GM12878 (cell line): ENCODE results near the gene SERPINB5.

Experiments
- DPF2 ChIP-seq: fragments of 450-650 bp; IDR thresholded peaks from 2 replicates; pipeline ENCODE4 v1.6.1; 2017; ENCODE audit warnings: mild to moderate bottlenecking
- EP300 ChIP-seq, 2 experiments: fragments of 150-350 bp in 1 of 2; IDR thresholded peaks; 2 replicates each; pipeline ENCODE4 v1.6.1; 2011 to 2012; ENCODE audit warnings: low read depth in 2 of 2, low read length in 2 of 2, borderline replicate concordance in 1 of 2, improper control_type of control experiment in 1 of 2, inconsistent platforms in 1 of 2; ENCODE audit not compliant: control insufficient read depth in 1 of 2
- ESRRA ChIP-seq: IDR thresholded peaks from 2 replicates; pipeline ENCODE4 v1.6.1; 2012; ENCODE audit warnings: mild to moderate bottlenecking, low read length, improper control_type of control experiment
- FOXM1 ChIP-seq: IDR thresholded peaks from 2 replicates; pipeline ENCODE4 v1.6.1; 2012; ENCODE audit warnings: low read depth, mild to moderate bottlenecking, inconsistent platforms, low read length, moderate library complexity
- NFYB ChIP-seq: IDR thresholded peaks from 2 replicates; pipeline ENCODE4 v1.6.1; 2011; ENCODE audit warnings: low read depth, mild to moderate bottlenecking, low read length, improper control_type of control experiment, moderate library complexity; ENCODE audit not compliant: insufficient read depth
- PML ChIP-seq: IDR thresholded peaks from 2 replicates; pipeline ENCODE4 v1.6.1; 2012; ENCODE audit warnings: low read length, inconsistent platforms
- POLR2A ChIP-seq: IDR thresholded peaks from 2 replicates; pipeline ENCODE4 v1.6.1; 2011; ENCODE audit warnings: low read depth, mild to moderate bottlenecking, low read length
- POLR2AphosphoS5 ChIP-seq: IDR thresholded peaks from 2 replicates; pipeline ENCODE4 v1.6.1; 2011; ENCODE audit warnings: mild to moderate bottlenecking, low read length, inconsistent platforms
- RB1 ChIP-seq: fragments of 450-650 bp; formaldehyde crosslinking; IDR thresholded peaks from 2 replicates; pipeline ENCODE4 v1.6.1; 2017; ENCODE audit warnings: mild to moderate bottlenecking, borderline replicate concordance
- RFX5 ChIP-seq: IDR thresholded peaks from 2 replicates; pipeline ENCODE4 v1.6.1; 2011; ENCODE audit warnings: low read depth, low read length, improper control_type of control experiment
- SP1 ChIP-seq: IDR thresholded peaks from one replicate; pipeline ENCODE4 v1.6.1; 2011; ENCODE audit warnings: low read depth, low read length
- TF ChIP-seq, protein P1 (sequence below), 3 experiments: IDR thresholded peaks in 2 of 3; conservative IDR thresholded peaks in 1 of 3; 2 replicates each; pipeline ENCODE4 v1.5.1; 2011; ENCODE audit warnings: low read depth in 3 of 3, low read length in 3 of 3, mild to moderate bottlenecking in 3 of 3, control low read depth in 2 of 3, moderate library complexity in 2 of 3, inconsistent platforms in 1 of 3, mixed read lengths in 1 of 3; ENCODE audit not compliant: control insufficient read depth in 2 of 3, insufficient read depth in 1 of 3; ENCODE audit errors: extremely low read depth in 1 of 3
- TF ChIP-seq, protein P2 (sequence below): fragments of 450-650 bp; IDR thresholded peaks from 2 replicates; pipeline ENCODE4 v1.6.1; 2017; ENCODE audit warnings: borderline replicate concordance
- TF ChIP-seq, protein P3 (sequence below): IDR thresholded peaks from 2 replicates; pipeline ENCODE4 v1.6.1; 2012; ENCODE audit warnings: low read depth, low read length, improper control_type of control experiment

DNA sequence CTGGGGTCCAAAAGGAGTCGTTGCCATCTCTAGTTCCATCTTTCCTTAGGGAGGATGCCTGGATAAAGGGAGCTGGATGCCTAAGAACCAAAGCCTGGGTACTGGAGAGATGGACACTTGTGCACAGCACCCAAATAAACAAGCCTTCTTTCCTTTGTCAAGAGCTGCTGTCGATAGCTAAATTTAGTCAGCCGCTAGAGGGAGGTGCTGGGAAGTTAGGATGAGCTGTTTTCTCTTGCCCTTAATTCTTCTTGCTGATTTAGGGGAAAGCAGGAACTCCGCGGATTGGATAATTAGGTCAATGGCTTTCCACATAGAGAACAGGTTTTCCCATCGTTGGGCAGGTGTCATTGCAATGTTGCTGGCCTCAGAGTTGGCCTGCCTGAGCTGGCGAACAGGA lies 34.5 kb downstream of the SERPINB5 start:
- TF ChIP-seq POLR2A (no peak), DPF2 (no peak), RB1 (no peak), RFX5 (no peak), PML (no peak), SP1 (no peak), ESRRA (no peak), NFYB (no peak), EP300 (IDR thresholded peaks at IDR 0.05; ENCODE audit: borderline replicate concordance in 1 of 2, control insufficient read depth in 1 of 2, low read depth in 2 of 2, low read length in 2 of 2) (no peak), FOXM1 (no peak), POLR2AphosphoS5 (no peak)
- TF ChIP-seq, protein P1, sequence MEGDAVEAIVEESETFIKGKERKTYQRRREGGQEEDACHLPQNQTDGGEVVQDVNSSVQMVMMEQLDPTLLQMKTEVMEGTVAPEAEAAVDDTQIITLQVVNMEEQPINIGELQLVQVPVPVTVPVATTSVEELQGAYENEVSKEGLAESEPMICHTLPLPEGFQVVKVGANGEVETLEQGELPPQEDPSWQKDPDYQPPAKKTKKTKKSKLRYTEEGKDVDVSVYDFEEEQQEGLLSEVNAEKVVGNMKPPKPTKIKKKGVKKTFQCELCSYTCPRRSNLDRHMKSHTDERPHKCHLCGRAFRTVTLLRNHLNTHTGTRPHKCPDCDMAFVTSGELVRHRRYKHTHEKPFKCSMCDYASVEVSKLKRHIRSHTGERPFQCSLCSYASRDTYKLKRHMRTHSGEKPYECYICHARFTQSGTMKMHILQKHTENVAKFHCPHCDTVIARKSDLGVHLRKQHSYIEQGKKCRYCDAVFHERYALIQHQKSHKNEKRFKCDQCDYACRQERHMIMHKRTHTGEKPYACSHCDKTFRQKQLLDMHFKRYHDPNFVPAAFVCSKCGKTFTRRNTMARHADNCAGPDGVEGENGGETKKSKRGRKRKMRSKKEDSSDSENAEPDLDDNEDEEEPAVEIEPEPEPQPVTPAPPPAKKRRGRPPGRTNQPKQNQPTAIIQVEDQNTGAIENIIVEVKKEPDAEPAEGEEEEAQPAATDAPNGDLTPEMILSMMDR (IDR thresholded peaks at IDR 0.05 in 2 of 3, conservative IDR thresholded peaks at IDR 0.05 in 1 of 3; ENCODE audit: control insufficient read depth in 2 of 3, extremely low read depth in 1 of 3, insufficient read depth in 1 of 3, low read depth in 3 of 3, low read length in 3 of 3): peak; percentile 52 to 67 (median 52)
- TF ChIP-seq, protein P2, sequence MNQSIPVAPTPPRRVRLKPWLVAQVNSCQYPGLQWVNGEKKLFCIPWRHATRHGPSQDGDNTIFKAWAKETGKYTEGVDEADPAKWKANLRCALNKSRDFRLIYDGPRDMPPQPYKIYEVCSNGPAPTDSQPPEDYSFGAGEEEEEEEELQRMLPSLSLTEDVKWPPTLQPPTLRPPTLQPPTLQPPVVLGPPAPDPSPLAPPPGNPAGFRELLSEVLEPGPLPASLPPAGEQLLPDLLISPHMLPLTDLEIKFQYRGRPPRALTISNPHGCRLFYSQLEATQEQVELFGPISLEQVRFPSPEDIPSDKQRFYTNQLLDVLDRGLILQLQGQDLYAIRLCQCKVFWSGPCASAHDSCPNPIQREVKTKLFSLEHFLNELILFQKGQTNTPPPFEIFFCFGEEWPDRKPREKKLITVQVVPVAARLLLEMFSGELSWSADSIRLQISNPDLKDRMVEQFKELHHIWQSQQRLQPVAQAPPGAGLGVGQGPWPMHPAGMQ: no peak
- TF ChIP-seq, protein P3, sequence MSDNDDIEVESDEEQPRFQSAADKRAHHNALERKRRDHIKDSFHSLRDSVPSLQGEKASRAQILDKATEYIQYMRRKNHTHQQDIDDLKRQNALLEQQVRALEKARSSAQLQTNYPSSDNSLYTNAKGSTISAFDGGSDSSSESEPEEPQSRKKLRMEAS: no peak
